ENCODE results near the gene PPP1R12A.

- TF ChIP-seq POLR2A (IDR thresholded peaks at IDR 0.05) (no peak), CTCF (IDR thresholded peaks at IDR 0.05) (no peak)
Measured at GRCh38 chr12:79769189-79769859, 165.6 kb downstream of the PPP1R12A start.
